IMR-90 (cell line): Measurements from ENCODE around the gene DOCK9. TPM values are rescaled to one million over a fixed set of nuclear protein-coding genes. Genes with fewer than 3 reads are reported as not detected.

Source experiments
- ATAC-seq: fragments of 200-7000 bp; cut with Tn5 transposase; 2 replicates; pipeline ENCODE4 v1.9.1; 2020; ENCODE audit warnings: low read depth, mild to moderate bottlenecking, moderate library complexity
- BruUV-seq: library from RNA; stranded (reverse); fragments of 400-500 nt; replicated peaks from 2 replicates; lab custom pipeline; 2021; lab: Mats Ljungman, UMichigan
- CTCF ChIA-PET: fragments of 300-600 bp; formaldehyde crosslinking; extraction: SDS; loops from one replicate; lab custom pipeline; 2021; ENCODE audit warnings: antibody characterized with exemption; lab: Yijun Ruan, JAX
- POLR2A ChIA-PET: fragments of 300-600 bp; sonication (Branson Sonifier 250); formaldehyde crosslinking; loops from one replicate; lab custom pipeline; 2022; ENCODE audit warnings: antibody characterized with exemption; ENCODE audit not compliant: unreplicated experiment; lab: Charles Lee
- DNase-seq: peaks from one replicate; pipeline ENCODE4 v3.0.0; 2013
- H2AFZ ChIP-seq: replicated peaks from 2 replicates; pipeline ENCODE3; 2013; ENCODE audit warnings: low read length, mild to moderate bottlenecking; ENCODE audit not compliant: poor library complexity
- H2AK5ac ChIP-seq: 2 replicates; pipeline ENCODE4 v1.6.1; 2013; ENCODE audit warnings: low read depth, low read length, inconsistent platforms
- H2AK9ac ChIP-seq: replicated peaks from 2 replicates; pipeline ENCODE3; 2013; ENCODE audit warnings: mild to moderate bottlenecking, low read depth, low read length, moderate library complexity; ENCODE audit not compliant: poor library complexity
- H2BK120ac ChIP-seq: 2 replicates; pipeline ENCODE4 v1.6.1; 2013; ENCODE audit warnings: low read depth, low read length, inconsistent platforms
- H2BK15ac ChIP-seq: 3 replicates; pipeline ENCODE4 v1.6.1; 2013; ENCODE audit warnings: low read depth, low read length, inconsistent platforms
- H2BK20ac ChIP-seq: 2 replicates; pipeline ENCODE4 v1.6.1; 2013; ENCODE audit warnings: low read depth, mild to moderate bottlenecking, inconsistent platforms, low read length, moderate library complexity
- H2BK5ac ChIP-seq: 2 replicates; pipeline ENCODE4 v1.6.1; 2013; ENCODE audit warnings: mild to moderate bottlenecking, low read depth, low read length, inconsistent platforms; ENCODE audit not compliant: poor library complexity, severe bottlenecking
- H3K14ac ChIP-seq: replicated peaks from 2 replicates; pipeline ENCODE4 v1.6.1; 2013; ENCODE audit warnings: low read depth, low read length, inconsistent platforms
- H3K18ac ChIP-seq: 2 replicates; pipeline ENCODE4 v1.6.1; 2013; ENCODE audit warnings: low read depth, low read length, control low read depth
- H3K23ac ChIP-seq: 2 replicates; pipeline ENCODE4 v1.6.1; 2013; ENCODE audit warnings: low read depth, low read length, inconsistent platforms
- H3K27ac ChIP-seq: 2 replicates; pipeline ENCODE4 v1.5.1; 2013; ENCODE audit warnings: mild to moderate bottlenecking, control low read depth, low read length; ENCODE audit not compliant: insufficient read depth
- H3K27me3 ChIP-seq: 2 replicates; pipeline ENCODE4 v1.6.1; 2013; ENCODE audit warnings: low read length; ENCODE audit not compliant: control insufficient read depth, insufficient read depth
- H3K36me3 ChIP-seq: 2 replicates; pipeline ENCODE4 v1.6.1; 2013; ENCODE audit warnings: low read length, mixed read lengths; ENCODE audit not compliant: control insufficient read depth, insufficient read depth
- H3K4ac ChIP-seq: 2 replicates; pipeline ENCODE4 v1.6.1; 2013; ENCODE audit warnings: low read depth, low read length, inconsistent platforms
- H3K4me1 ChIP-seq: 2 replicates; pipeline ENCODE4 v1.6.1; 2013; ENCODE audit warnings: low read length, mixed read lengths; ENCODE audit not compliant: control insufficient read depth, insufficient read depth
- H3K4me2 ChIP-seq: 2 replicates; pipeline ENCODE4 v1.6.1; 2013; ENCODE audit warnings: low read depth, mild to moderate bottlenecking, control low read depth, low read length, moderate library complexity
- H3K4me3 ChIP-seq: 2 replicates; pipeline ENCODE4 v1.5.1; 2013; ENCODE audit warnings: low read depth, mild to moderate bottlenecking, control low read depth, low read length, moderate library complexity; ENCODE audit not compliant: insufficient read depth
- H3K56ac ChIP-seq: 2 replicates; pipeline ENCODE4 v1.6.1; 2013; ENCODE audit warnings: low read length, inconsistent platforms; ENCODE audit not compliant: insufficient read depth; ENCODE audit errors: extremely low read depth
- H3K79me1 ChIP-seq, 2 experiments: 2 replicates each; pipeline ENCODE4 v1.6.1; 2013; ENCODE audit warnings: low read length in 2 of 2, inconsistent platforms in 1 of 2, low read depth in 1 of 2
- H3K9ac ChIP-seq: 2 replicates; pipeline ENCODE4 v1.6.1; 2013; ENCODE audit warnings: low read depth, low read length, control low read depth
- H3K9me1 ChIP-seq: 2 replicates; pipeline ENCODE4 v1.6.1; 2013; ENCODE audit warnings: low read length, inconsistent platforms; ENCODE audit not compliant: insufficient read depth
- H3K9me3 ChIP-seq: 2 replicates; pipeline ENCODE4 v1.6.1; 2013; ENCODE audit warnings: low read length; ENCODE audit not compliant: control insufficient read depth, insufficient read depth
- H4K20me1 ChIP-seq: 2 replicates; pipeline ENCODE4 v1.6.1; 2013; ENCODE audit warnings: low read length, inconsistent platforms; ENCODE audit not compliant: insufficient read depth
- H4K5ac ChIP-seq: 2 replicates; pipeline ENCODE4 v1.6.1; 2013; ENCODE audit warnings: mild to moderate bottlenecking, low read depth, low read length, control low read depth
- H4K8ac ChIP-seq, 2 experiments: 2 replicates each; pipeline ENCODE4 v1.6.1; 2013; ENCODE audit warnings: low read depth in 2 of 2, low read length in 2 of 2, control low read depth in 1 of 2, inconsistent platforms in 1 of 2
- H4K91ac ChIP-seq: 2 replicates; pipeline ENCODE4 v1.6.1; 2013; ENCODE audit warnings: low read depth, low read length, inconsistent platforms; ENCODE audit not compliant: insufficient read depth
- BHLHE40 ChIP-seq: fragments of 150-350 bp; IDR thresholded peaks from 2 replicates; pipeline ENCODE4 v1.6.1; 2016; ENCODE audit warnings: mild to moderate bottlenecking, low read depth, low read length
- CHD1 ChIP-seq: IDR thresholded peaks from 2 replicates; pipeline ENCODE4 v1.6.1; 2012; ENCODE audit warnings: low read depth, low read length, improper control_type of control experiment
- MAZ ChIP-seq: IDR thresholded peaks from 2 replicates; pipeline ENCODE4 v1.6.1; 2012; ENCODE audit warnings: low read depth, mild to moderate bottlenecking, low read length, improper control_type of control experiment, moderate library complexity, borderline replicate concordance
- RFX5 ChIP-seq: IDR thresholded peaks from 2 replicates; pipeline ENCODE4 v1.8.0; 2012; ENCODE audit warnings: low read depth, mild to moderate bottlenecking, low read length, moderate library complexity
- WGBS, 2 experiments: methylation state at CpG; one replicate each; pipeline versions ENCODE4 v1.1.5 to v1.1.7; 2013; ENCODE audit warnings: missing lambda C conversion rate in 2 of 2; ENCODE audit not compliant: insufficient read length in 1 of 2; ENCODE audit errors: extremely low coverage in 2 of 2; 5-methylcytosine and 5-hydroxymethylcytosine counted together
- dilution Hi-C: fragments of 300-500 bp; cut with HindIII; formaldehyde crosslinking; loops from one replicate; pipeline ENCODE4 v1.14.3; 2018; ENCODE audit warnings: low sequenced_read_pairs; ENCODE audit not compliant: unreplicated experiment
- in situ Hi-C: fragments of 300-500 bp; cut with MboI; formaldehyde crosslinking; loops from 3 replicates; pipeline ENCODE4 v1.14.3; 2019; ENCODE audit warnings: low sequenced_read_pairs, inconsistent platforms, mixed read lengths
- intact Hi-C: fragments of 100-400 bp; cut with micrococcal nuclease; formaldehyde crosslinking; loops from 2 replicates; pipeline ENCODE4 v1.10.0; 2022
- polyA plus RNA-seq, 3 experiments: library from polyadenylated mRNA; depleted of rRNA; stranded (reverse); fragments of >200 nt; gene quantifications; 2 replicates each; pipeline ENCODE4 v1.2.3, GENCODE V29; 2012; ENCODE audit warnings: low replicate concordance in 1 of 3
- total RNA-seq: library from RNA; depleted of rRNA; stranded (reverse); fragments of >200 nt; gene quantifications from 2 replicates; pipeline ENCODE4 v1.2.3, GENCODE V29; 2012

The DOCK9 gene
- total and polyA plus RNA-seq, 2 of the 4 experiments (the other 2 are of a cell fraction): 4.8 to 7.2 TPM

- H2BK120ac ChIP-seq: no peak overlapping the region
- no peak overlapping the region for H2BK15ac ChIP-seq
- no peak overlapping the region for H3K18ac ChIP-seq
- H3K27me3 ChIP-seq: no peaks in the 10 kb centered on the region
- ATAC-seq (no peak), DNase-seq (no peak)
- ChIA-PET CTCF (interaction anchor here (0.6 kb wide), 1 partner anchor 11 kb away, joined by 5 read pairs; no protein-coding TSS in a partner anchor), POLR2A (no interaction called here)
- no peak overlapping the region for H2BK20ac ChIP-seq
- H3K36me3 ChIP-seq: no peaks in the 10 kb centered on the region
- H2BK5ac ChIP-seq: no peak overlapping the region
- H3K14ac ChIP-seq: no peak overlapping the region
- H4K20me1 ChIP-seq: no peaks in the 10 kb centered on the region
- no peak overlapping the region for H4K91ac ChIP-seq
- no peak overlapping the region for H2AFZ ChIP-seq
- no peaks in the 10 kb centered on the region for H3K9me3 ChIP-seq
- no peak overlapping the region for H3K4me3 ChIP-seq
- no peak overlapping the region for H4K5ac ChIP-seq
- TF ChIP-seq CHD1 (no peak), BHLHE40 (no peak), RFX5 (no peak), MAZ (no peak)
- no peak overlapping the region for H2AK9ac ChIP-seq
- H3K4ac ChIP-seq: no peak overlapping the region
- no peaks in the 10 kb centered on the region for H3K4me1 ChIP-seq
- no peak overlapping the region for H3K56ac ChIP-seq
- H3K23ac ChIP-seq: no peak overlapping the region
- H3K9ac ChIP-seq: no peak overlapping the region
- dilution Hi-C loops: no loop called here
- peaks cover 0 to 19% of the 10 kb centered on the region in 2 experiments; a peak in 1 of 4 replicates for H3K79me1 ChIP-seq
- no peak overlapping the region for H3K27ac ChIP-seq
- no peak overlapping the region for H3K4me2 ChIP-seq
- in situ Hi-C loops: no loop called here
- 90% methylated on average over 3 of the region's 3 CpGs; no CpG with 5 or more reads in 1 of the 2 experiments for WGBS, 2 experiments
- no peak overlapping the region for H2AK5ac ChIP-seq
- intact Hi-C loops: no loop called here
- no peak overlapping the region for H4K8ac ChIP-seq
- no peaks in the 10 kb centered on the region; the same call in 1 of the 2 replicates for H3K9me1 ChIP-seq
- no TSS peak for BruUV-seq
Observed at GRCh38 chr13:98958443-98958794, 19.4 kb downstream of the DOCK9 start.
